Measurements from ENCODE around the gene VCAN. TPM values are rescaled to one million over a fixed set of nuclear protein-coding genes. Genes with fewer than 3 reads are reported as not detected.
A peak's percentile ranks its signal among the peaks of the same experiment; 100 is the strongest.

Gene VCAN
- total RNA-seq, 1 experiment from 2014 or later, result 31.7 TPM

- DNase-seq (ENCODE audit: low spot score), result peak; percentile 42
These were observed 92.7 kb downstream of the VCAN start for GRCh38 chr5:83564069-83564749.

- DNase-seq (ENCODE audit: low spot score), result no peak
These were observed 96.2 kb downstream of the VCAN start for GRCh38 chr5:83567741-83568140.

GRCh38 chr5:83568186-83568585 lies 96.6 kb downstream of the VCAN start:
- DNase-seq (ENCODE audit: low spot score), result peak; percentile 86

GRCh38 chr5:83570916-83571315 lies 99.4 kb downstream of the VCAN start:
- no peak for DNase-seq (ENCODE audit: low spot score)

- DNase-seq (ENCODE audit: low spot score), result no peak
These were observed 100.7 kb downstream of the VCAN start for GRCh38 chr5:83572271-83572670.

GRCh38 chr5:83576341-83576740 lies 104.8 kb downstream of the VCAN start:
- DNase-seq (ENCODE audit: low spot score), result no peak

- peak; percentile 82 for DNase-seq (ENCODE audit: low spot score)
These were observed 105.6 kb downstream of the VCAN start for GRCh38 chr5:83577036-83577636.

GRCh38 chr5:83583859-83584258 lies 112.3 kb downstream of the VCAN start:
- DNase-seq (ENCODE audit: low spot score), result peak; percentile 54

GRCh38 chr5:83586874-83587776 lies 115.6 kb downstream of the VCAN start:
- DNase-seq (ENCODE audit: low spot score), result no peak

GRCh38 chr5:83589786-83590185 lies 118.2 kb downstream of the VCAN start:
- no peak for DNase-seq (ENCODE audit: low spot score)

GRCh38 chr5:83590966-83591365 lies 119.4 kb downstream of the VCAN start:
- DNase-seq (ENCODE audit: low spot score), result no peak

- no peak for DNase-seq (ENCODE audit: low spot score)
These were observed 123.7 kb downstream of the VCAN start for GRCh38 chr5:83595217-83595616.

GRCh38 chr5:83608122-83608521 lies 136.6 kb downstream of the VCAN start:
- DNase-seq (ENCODE audit: low spot score), result peak; percentile 55

- DNase-seq (ENCODE audit: low spot score), result no peak
These were observed 143.3 kb downstream of the VCAN start for GRCh38 chr5:83614841-83615240.

- no peak for DNase-seq (ENCODE audit: low spot score)
These were observed 156.8 kb downstream of the VCAN start for GRCh38 chr5:83628360-83628759.

Other genes with a start within 250 kb of the VCAN start
- 35.6 and 62.6 TPM in 2 replicates for gene HAPLN1, start 249.1 kb downstream of the VCAN start, total RNA-seq (2014; rRNA removed; shearing (Covaris generic))

Data from A172 (cell line).